Adipocyte (in vitro differentiated cells): ENCODE measurements around the gene RPL13A.
"Not testable (repeated sequence)": the region's sequence is repeated elsewhere in the genome, so short reads cannot be mapped to it uniquely, and the experiment has no call there.

ENCODE experiments used
- DNase-seq: peaks from one replicate; pipeline ENCODE4 v3.0.0-alpha.2; 2015; ENCODE audit warnings: low read depth
- H3K27me3 ChIP-seq: replicated peaks from 2 replicates; pipeline ENCODE4 v1.7.0; 2013; ENCODE audit warnings: mild to moderate bottlenecking, low read length, moderate library complexity; ENCODE audit not compliant: control insufficient read depth, insufficient read depth
- H3K36me3 ChIP-seq: 2 replicates; pipeline ENCODE4 v1.7.0; 2013; ENCODE audit warnings: low read length, mild to moderate bottlenecking, moderate library complexity; ENCODE audit not compliant: control insufficient read depth, insufficient read depth, severe bottlenecking
- H3K4me1 ChIP-seq: 2 replicates; pipeline ENCODE4 v1.7.0; 2013; ENCODE audit warnings: mild to moderate bottlenecking, low read length, moderate library complexity; ENCODE audit not compliant: control insufficient read depth, insufficient read depth
- H3K4me3 ChIP-seq: 2 replicates; pipeline ENCODE4 v1.7.0; 2013; ENCODE audit warnings: mild to moderate bottlenecking, low read length, moderate library complexity
- H3K9ac ChIP-seq: 2 replicates; pipeline ENCODE4 v1.7.0; 2013; ENCODE audit warnings: mild to moderate bottlenecking, low read length, moderate library complexity
- H3K9me3 ChIP-seq: 2 replicates; pipeline ENCODE4 v1.7.0; 2013; ENCODE audit warnings: mild to moderate bottlenecking, low read length, moderate library complexity; ENCODE audit not compliant: control insufficient read depth

RPL13A gene

DNA sequence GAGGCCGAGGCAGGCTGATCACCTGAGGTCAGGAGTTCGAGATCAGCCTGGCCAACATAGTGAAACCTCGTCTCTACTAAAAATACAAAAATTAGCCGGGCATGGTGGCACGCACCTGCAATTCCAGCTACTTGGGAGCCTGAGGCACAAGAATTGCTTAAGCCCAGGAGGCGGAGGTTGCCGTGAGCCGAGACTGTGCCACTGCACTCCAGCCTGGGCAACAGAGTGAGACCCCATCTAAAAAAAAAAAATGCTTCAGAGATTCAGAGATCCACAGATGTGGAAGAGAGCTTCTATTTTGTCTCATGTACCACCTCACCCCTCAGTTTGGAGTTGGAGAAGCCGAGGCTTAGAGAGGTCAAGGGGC, 13.9 kb upstream of the RPL13A start:
- peak overlapping the region; percentile 75 for H3K4me3 ChIP-seq
- not testable (repeated sequence) for DNase-seq

DNA sequence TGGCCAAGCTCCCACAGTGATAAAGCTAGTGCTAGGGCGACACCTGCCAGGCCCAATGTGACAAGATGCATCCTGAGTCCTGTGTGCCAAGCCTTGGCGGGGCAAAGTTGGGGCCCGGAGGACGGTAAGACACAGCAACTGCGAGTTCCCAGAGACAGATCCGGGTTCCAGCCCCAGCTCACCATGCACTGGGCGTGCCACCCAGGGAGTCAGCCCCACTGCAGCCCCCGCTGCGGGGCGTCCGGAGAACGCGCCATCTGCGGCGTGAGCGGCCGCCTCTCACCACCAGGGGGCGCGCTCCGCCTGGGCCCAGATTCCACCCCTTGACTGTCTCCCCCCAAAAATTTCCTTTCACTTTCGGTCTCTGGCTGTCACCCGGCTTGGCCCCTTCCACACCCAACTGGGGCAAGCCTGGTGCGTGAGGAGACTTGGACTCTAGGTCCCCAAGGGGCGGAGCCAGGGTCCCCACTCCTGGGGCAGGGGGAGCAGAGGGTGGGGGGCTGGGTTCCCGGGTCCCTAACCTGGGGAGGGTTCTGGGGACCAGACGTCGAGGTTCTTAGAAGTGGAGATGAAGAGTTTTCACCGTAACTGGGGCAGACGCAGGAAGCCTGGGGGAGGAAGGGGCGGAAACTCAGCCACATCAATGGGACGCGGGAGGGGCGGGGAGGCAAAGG, 13.4 kb upstream of the RPL13A start, which contains the start of gene FLT3LG:
TSS of gene FLT3LG (plus strand) at position 348 of the 674 bp plus-strand sequence. CDS start 425 bp downstream, outside the sequence.
- no peaks in the 10 kb centered on the region for H3K9me3 ChIP-seq
- no peaks in the 10 kb centered on the region for H3K36me3 ChIP-seq
- DNase-seq, result peak; percentile 95
- H3K27me3 ChIP-seq, result no peaks in the 10 kb centered on the region
- peak within 1 kb of the TSS; percentile 80 for H3K9ac ChIP-seq
- H3K4me1 ChIP-seq, result peaks cover 20% of the 10 kb centered on the region
- peak within 1 kb of the TSS; percentile 75 for H3K4me3 ChIP-seq

More for the DNA sequence above, 13.9 kb upstream of the RPL13A start:
- H3K36me3 ChIP-seq, H3K27me3 ChIP-seq, H3K9me3 ChIP-seq: not testable (repeated sequence)
- peaks cover 25% of the 10 kb centered on the region for H3K4me1 ChIP-seq
- H3K9ac ChIP-seq, result peak overlapping the region; percentile 80

DNA sequence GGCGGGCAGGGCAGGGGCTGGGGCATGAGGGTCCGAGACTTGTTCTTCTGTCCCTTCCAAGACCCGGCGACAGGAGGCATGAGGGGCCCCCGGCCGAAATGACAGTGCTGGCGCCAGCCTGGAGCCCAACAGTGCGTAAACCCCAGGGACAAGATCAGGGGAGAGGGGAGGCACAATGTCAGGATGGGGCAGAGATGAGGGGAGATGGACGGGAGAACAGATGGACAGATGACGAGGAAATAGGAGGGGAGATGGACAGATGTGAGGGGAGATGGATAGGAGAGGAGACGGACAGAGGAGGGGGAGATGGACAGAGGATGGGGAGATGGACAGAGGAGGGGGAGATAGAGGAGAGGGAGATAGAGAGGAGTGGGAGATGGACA, 12.9 kb upstream of the RPL13A start:
- Histone ChIP-seq H3K9ac (peak overlapping the region; percentile 80), H3K9me3 (no peaks in the 10 kb centered on the region), H3K27me3 (no peaks in the 10 kb centered on the region), H3K4me3 (peak overlapping the region; percentile 75), H3K36me3 (no peaks in the 10 kb centered on the region), H3K4me1 (peaks cover 17% of the 10 kb centered on the region)
- DNase-seq, result no peak

DNA sequence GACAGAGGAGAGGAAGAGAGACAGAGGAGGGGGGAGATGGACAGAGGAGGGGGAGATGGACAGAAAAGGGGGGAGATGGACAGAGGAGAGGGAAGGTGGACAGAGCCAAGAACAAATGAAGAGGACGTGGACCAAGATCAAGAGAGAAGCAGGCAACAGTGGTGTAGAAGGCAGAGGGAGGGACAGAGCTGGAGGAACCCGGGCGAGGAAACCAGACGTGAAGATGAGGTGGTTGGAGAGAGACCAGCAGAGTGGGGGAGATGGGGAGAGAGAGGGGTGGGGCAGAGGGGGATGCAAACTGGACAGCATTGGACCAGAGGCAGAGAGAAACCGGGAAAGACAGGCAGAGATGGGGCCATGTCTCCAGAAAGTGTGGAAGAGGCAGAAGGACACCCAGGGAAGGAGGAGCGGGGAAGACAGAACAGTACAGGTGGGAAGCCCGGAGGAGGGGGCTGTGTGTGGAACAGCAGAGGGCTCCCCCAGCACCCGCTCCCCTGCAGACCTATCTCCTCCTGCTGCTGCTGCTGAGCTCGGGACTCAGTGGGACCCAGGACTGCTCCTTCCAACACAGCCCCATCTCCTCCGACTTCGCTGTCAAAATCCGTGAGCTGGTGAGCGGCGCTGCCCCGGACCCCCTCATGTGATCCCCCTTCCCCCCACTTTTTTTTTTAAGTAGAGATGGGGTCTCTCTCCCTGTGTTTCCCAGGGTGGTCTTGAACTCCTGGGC, 12.1 kb upstream of the RPL13A start:
- H3K4me1 ChIP-seq, result peaks cover 10% of the 10 kb centered on the region
- H3K4me3 ChIP-seq, result peak overlapping the region; percentile 75
- no peaks in the 10 kb centered on the region for H3K27me3 ChIP-seq
- H3K36me3 ChIP-seq, result no peaks in the 10 kb centered on the region
- no peaks in the 10 kb centered on the region for H3K9me3 ChIP-seq
- H3K9ac ChIP-seq, result peak overlapping the region; percentile 80
- no peak for DNase-seq

DNA sequence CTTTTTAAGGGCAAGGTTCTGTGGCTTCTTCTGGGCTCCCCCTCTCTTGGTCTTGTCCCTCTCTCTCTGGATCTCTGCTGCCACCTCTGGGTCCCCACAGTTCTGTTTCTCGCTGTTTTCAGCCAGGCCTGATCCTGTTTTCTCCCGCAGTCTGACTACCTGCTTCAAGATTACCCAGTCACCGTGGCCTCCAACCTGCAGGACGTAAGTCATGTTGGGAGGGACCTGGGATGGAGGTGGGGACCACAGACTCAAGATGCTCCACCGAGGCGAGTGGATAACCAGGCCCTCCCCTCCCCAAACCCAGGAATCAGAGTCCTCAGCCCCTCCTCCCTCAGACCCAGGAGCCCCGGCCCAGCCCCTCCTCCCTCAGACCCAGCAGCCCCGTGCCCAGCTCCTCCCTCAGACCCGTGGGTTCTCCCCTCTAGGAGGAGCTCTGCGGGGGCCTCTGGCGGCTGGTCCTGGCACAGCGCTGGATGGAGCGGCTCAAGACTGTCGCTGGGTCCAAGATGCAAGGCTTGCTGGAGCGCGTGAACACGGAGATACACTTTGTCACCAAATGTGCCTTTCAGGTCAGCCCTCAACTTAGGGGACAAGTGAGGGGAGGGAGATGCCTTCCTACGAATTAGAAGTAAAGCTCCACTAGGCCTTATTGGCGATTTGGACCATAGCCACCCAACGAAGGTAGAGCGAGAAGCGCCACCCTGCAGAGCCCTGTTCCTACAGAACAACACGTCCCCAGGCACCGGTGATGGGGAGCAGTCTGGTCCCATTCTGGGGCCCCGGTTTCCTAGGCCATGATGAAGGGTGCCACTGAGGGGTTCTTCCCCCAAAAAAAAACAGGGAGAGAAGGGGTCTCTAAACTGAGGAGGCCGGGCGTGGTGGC, 11.2 kb upstream of the RPL13A start:
- peak; percentile 64 for DNase-seq
- Histone ChIP-seq H3K4me3 (no peak overlapping the region), H3K9ac (no peak overlapping the region), H3K9me3 (no peaks in the 10 kb centered on the region), H3K36me3 (no peaks in the 10 kb centered on the region), H3K27me3 (no peaks in the 10 kb centered on the region), H3K4me1 (peaks cover 7% of the 10 kb centered on the region)

DNA sequence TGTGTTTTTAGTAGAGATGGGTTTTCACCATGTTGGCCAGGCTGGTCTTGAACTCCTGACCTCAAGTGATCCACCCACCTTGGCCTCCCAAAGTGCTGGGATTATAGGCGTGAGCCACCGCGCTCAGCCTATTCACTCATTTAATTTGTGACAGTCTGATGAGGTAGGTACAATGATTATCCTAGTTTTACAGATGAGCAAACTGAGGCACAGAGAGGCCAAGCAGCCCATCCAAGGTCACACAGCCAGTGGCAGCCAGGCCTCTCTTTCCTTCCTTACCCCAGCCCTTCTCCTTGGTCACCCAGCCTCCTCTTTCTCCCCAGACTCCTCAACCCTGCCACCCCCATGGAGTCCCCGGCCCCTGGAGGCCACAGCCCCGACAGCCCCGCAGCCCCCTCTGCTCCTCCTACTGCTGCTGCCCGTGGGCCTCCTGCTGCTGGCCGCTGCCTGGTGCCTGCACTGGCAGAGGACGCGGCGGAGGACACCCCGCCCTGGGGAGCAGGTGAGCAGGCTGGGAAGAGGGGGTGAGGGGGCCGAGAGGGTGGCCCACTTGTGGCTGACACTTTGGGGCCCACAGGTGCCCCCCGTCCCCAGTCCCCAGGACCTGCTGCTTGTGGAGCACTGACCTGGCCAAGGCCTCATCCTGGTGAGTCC, 7.3 kb upstream of the RPL13A start:
- no peak for DNase-seq
- Histone ChIP-seq H3K9ac (no peak overlapping the region), H3K9me3 (no peaks in the 10 kb centered on the region), H3K27me3 (no peaks in the 10 kb centered on the region), H3K36me3 (no peaks in the 10 kb centered on the region), H3K4me1 (peaks cover under 1% of the 10 kb centered on the region), H3K4me3 (no peak overlapping the region)

DNA sequence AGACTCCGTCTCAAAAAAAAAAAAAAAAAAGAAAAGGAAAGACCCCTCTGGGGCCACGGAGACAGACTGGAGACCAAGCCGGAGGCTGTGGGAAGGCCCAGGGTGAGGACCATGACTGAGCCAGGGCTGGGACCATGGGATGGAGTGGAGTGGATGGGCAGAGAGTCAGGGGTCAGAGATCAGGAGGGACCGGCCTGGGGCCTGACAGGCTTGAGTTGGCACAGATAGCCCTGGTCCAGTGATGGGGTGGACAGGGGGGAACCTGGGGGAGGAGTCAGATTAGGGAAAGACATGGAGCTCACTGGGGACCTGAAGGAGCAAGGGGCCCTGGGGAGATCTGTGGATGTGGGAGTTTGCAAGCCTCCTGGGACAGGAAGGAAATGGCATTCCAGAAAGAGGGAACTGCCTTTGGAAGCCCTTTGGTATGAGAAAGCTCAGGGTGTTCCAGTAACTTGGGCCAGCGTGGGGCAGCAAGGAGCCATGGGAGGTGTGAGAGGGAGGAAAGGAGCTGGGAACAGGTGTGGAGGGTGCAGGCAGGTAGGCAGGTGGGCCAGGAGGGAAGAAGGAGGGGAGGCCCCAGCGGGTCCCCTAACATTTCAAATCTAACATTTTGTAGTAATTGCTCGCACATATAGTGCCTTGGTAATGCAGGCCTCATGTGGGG, 6.3 kb upstream of the RPL13A start:
- no peaks in the 10 kb centered on the region for H3K27me3 ChIP-seq
- H3K9ac ChIP-seq, result no peak overlapping the region
- no peak for DNase-seq
- H3K4me3 ChIP-seq, result no peak overlapping the region
- H3K9me3 ChIP-seq, result no peaks in the 10 kb centered on the region
- H3K4me1 ChIP-seq, result no peaks in the 10 kb centered on the region
- no peaks in the 10 kb centered on the region for H3K36me3 ChIP-seq

DNA sequence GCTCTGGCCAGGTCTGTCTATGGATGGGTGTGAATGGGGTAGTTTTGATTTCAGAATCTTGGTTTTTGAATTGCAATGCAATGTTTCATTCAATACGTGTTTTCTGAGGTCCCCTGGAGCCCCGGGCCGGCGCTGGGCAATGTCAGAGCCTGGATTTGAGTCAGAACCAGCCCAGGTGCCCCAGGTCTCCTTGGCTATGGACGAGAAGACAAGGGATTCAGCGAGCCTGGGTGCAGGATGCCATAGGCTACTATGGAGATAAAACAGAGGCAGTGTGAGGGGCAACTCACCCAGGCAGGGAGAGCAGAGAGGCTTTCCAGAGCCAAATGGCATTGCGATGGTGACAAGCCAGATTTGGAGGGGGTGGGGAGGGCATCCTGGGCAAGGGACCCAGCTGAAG, 1.2 kb upstream of the RPL13A start:
- H3K36me3 ChIP-seq, result peaks cover 21% of the 10 kb centered on the region
- peaks cover 19% of the 10 kb centered on the region for H3K4me1 ChIP-seq

DNA sequence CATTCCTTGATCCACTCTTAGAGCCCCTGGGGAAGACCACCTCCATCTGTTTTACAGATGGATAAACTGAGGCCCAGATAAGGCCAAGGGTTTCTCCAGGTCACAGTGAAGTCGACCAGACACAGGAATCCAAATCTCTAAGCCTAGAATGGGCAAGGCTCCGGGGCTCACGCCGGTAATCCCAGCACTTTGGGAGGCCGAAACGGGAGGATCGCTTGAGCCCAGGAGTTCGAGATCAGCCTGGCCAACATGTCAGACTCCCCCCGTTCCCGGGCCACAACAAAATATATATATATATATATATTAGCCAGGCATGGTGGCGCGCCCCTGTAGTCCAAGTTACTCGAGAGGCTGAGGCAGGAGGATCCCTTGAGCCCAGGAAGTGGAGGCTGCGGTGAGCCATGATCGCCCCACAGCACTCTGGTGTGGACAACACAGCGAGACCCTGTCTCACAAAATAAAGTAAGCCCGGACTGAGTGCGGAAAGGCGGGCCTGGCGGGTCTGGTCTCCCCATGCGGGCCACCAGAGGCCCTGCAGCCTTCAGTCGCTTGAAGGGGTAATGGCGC, 615 bp upstream of the RPL13A start:
- peak overlapping the region; percentile 58 for H3K4me3 ChIP-seq
- no peaks in the 10 kb centered on the region for H3K27me3 ChIP-seq
- no peaks in the 10 kb centered on the region for H3K9me3 ChIP-seq
- H3K36me3 ChIP-seq, result peaks cover 27% of the 10 kb centered on the region
- H3K4me1 ChIP-seq, result peaks cover 19% of the 10 kb centered on the region
- H3K9ac ChIP-seq, result peak overlapping the region; percentile 70
- no peak for DNase-seq

More for the DNA sequence above, 1.2 kb upstream of the RPL13A start:
- no peak overlapping the region for H3K4me3 ChIP-seq
- H3K9me3 ChIP-seq, result no peaks in the 10 kb centered on the region
- no peak for DNase-seq
- no peaks in the 10 kb centered on the region for H3K27me3 ChIP-seq
- H3K9ac ChIP-seq, result no peak overlapping the region
